Measurements from ENCODE around the gene ZNF670.

ZNF670 gene

DNA sequence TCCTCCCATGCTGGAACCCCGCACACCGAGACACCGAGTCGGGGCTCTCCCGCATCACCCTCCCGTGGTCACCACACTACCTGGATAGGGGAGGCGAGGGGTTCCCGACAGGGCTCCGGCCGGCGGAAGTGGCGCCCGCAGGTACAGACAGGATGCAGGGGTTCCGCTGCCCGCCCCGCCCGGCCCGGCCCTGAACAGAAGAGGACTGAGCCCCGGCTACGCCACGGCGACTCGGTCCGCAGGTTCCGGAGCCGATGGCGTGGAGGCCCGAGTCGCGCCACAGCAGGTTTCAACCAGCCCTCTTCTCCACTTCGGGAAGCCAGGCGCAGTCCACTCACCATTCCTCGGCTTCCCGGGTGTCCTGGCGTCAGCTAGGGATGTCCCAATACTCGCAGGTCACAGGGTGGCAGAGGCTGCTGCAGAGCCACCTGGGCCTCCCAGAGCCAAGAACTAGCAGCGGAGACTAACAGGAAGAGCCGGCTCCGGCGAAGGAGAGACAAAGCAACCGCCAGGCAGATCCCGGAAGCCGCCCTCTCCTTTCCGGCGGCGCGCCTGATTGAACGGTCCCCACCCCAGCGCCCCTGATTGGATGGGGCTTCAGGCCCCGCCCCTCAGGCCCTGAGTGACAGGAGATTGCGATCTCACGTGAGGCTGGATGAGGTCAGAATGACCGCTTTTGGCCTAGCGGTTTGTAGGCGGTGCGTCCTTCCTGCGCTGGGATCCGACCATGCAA, 25.4 kb upstream of the ZNF670 start, which contains the start of gene ZNF669:
Gene ZNF669, minus strand, starts transcription at position 498 of the 733 bp plus-strand sequence. Its CDS starts 157 bp downstream, at position 341.
- no peak for FAIRE-seq

DNA sequence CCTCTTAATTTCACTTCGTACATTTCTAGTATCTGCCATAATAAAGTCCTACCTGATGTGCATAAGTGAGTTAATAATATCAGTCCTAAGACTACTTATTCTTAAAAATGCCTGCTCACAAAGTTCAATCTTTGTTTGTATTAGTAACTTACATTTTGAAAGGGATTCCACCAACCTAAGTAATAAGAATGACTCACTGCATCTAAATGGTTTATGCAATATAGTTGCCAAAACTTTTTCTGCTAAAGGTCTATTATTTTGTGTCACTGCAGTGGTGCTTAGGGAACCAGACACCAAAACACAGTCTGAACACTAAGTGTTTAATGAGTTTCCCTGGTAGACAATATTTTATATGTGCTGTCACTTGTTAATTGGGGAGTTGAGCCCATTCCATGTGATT, 23.8 kb upstream of the ZNF670 start:
- no peak for FAIRE-seq

DNA sequence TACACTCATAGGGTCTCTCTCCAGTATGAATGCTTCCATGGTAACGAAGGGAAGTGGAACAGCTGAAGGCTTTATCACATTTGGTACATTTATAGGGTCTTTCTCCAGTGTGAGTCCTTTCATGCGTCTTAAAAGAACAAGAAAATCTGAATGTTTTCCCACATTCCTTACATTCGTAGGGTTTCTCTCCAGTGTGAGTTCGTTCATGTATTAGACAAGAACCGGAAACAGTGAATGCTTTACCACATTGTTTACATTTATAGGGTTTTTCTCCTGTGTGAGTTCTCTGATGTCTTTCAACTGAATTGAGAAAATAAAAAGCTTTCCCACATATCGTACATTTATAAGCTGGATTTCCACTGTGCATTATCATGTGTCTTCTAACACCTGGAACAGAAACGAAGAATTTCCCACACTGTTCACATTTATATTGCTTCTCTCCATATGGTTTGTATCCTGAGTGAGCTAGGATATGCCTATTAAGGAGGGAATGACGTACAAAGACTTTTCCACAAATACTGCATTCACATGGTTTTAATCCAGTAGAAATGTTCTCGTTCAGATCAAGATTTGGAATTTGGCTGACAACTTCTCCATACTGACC, 22.2 kb upstream of the ZNF670 start:
- no peak for FAIRE-seq

DNA sequence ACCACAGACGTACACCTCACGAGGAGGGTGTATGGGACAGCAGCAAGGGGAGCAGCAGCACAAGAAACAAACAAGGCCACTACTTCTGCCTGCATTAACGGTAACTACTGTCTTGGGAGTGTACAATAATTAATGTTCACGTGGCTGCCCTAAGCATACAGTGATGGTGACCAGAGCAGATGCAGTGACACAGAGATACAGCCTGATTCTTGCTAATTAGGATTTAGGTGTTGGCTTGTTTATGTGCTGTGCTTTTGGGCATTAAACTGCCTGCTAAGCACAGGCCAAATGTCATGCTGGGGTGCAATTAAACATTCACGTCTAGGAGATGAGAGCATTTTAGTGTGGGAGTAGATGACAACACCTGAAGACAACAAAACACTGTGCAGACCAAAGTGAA, 18.3 kb upstream of the ZNF670 start:
- FAIRE-seq: no peak

DNA sequence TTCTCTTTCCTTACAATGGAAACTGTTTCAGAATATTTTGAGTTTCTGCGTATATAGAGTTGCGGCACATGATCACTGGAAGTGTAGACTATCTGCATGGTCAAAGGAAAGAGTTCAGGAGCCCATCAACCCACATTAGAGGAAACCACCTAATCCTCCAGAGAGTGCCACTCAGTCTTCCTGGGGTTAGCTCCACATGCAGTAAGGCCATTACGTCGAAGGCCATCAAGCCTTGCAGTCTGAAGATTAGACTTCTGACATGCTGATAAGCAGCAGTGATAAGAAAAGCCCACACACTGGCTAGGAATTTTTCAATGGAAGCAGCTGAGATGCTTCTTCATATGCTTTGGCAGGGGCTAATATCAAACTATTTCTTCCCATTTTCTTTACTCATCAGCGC, 17.9 kb upstream of the ZNF670 start:
- FAIRE-seq: no peak

DNA sequence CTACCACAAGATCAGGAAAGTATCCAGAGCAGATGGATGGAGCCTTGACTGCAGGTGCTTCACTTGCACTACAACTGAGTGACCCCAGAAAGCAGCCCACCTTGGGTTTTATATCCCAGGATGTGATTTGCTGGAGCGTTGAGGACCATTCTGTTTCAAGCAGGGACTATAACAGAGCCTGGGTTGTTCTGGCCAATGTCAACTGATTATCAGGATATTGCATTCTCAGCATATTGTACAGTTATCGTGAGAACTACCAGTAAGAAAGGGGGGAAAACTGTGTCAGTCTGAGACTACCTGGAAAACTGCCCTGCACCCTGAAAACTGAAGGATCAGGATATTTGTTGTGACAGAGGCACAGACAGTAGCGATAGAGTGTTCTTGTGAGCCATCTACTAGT, 17.5 kb upstream of the ZNF670 start:
- no peak for FAIRE-seq

DNA sequence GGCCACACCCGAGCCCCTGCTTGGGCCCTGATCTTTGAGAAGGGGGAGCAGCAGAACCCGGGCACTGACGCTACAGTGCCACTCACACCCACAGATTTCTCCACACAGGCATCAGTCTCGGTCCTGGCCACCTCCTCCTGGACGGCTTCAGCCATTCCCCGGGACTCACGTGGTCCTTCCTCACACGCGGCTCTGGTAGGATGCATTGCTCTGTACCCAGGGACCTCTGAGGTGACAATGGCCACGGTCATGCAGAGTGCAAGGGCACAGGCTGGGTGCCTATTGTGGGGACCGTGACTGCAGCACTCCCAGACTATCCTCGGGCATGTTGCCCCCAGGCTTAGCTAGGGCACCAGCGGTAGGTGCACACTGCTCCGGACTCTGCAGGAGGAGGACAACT, 11.8 kb upstream of the ZNF670 start:
- no peak for FAIRE-seq

DNA sequence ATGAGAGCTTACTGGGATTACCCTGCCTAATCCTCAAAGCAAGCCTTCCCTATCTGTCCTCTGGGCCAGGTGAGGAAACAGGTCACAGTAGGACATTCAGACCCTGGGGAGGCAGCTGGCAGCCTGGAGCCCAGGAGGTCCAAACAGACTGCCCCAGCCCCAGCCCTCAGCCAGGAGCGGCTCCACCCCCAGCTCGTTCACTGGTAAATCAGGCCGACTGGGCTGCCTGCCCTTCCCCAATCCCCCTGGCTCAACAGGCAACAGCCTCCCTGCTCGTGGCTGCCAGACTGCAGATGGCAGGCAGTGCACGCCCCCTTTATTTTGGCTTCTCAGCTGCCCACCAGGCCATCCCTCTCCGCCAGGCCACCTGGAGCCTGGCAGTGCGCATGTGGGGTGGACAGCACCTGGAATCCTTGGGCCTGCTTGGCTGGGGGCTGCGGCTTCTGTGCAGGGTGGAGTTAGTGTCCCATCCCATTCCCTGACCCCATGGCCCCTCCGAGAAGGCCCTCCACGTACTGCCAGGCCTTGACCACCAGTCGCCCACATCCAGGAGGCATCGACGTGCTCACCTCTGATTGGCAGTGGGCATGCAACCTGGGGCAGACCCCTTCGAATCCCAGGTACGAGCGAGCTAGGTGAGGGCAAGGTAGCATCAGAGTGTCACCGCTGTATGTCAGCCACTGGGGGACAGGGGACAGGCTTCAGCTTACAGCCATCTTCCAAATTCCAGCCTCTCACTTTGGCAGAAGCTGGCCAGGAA, 11.2 kb upstream of the ZNF670 start:
- FAIRE-seq: no peak

DNA sequence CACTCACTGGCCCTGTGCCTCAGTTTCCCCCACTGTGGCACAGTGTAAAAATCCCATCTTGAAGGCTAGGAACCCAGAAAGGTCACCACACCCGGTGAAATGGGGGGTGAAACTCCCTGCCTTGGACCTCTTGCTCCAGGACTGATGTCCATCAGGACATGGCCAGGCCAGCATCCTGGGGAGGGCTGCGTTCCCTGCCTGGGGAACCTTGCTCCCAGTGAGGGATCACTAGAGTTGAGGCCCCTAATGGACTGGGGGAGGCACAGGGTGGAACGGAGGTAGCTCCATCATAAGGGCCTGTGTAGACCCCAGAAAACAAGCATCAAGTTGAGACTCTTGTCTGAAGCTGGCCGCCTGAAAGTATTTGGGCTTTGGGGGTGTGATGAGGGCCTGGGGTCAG, 10.4 kb upstream of the ZNF670 start:
- FAIRE-seq: no peak

DNA sequence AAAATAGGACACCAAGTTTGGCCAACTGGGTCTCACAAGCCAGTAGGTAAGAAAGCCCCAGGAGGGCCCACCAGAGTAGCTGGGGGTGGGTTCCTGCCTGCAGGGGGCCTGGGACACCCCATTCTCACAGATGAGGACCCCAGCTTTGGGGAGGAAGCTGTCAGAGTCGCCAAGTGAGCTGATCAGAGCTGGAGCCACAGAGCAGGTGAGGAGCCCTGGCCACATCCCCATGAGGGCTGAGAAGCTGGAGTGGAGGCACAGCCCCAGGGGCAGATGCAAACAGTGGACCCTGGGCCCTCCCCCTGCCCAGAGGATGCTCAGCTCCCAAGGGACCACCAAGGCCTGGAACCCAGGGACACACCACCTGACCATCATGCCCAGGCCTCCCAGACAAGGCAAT, 8.6 kb upstream of the ZNF670 start:
- FAIRE-seq: no peak

DNA sequence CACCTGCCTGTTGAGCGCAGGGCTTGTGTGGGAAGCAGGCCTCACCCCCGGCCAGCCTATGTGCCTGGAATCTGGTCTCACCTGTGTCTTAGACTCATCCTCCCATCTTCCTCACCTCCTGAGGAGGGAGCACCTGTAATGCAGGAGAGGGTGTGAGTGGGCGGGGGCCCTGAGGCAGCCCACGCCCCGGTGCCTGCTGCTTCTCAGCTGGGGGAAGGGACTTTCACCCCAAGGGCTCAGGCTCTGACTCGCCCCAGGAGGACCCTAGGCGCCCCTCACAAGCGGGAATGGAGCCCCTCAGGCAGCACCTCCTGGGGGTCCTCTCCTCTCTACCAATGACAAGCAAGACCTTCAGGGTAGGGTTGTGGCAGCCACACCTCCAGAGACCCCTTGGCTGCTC, 6.7 kb upstream of the ZNF670 start:
- no peak for FAIRE-seq

DNA sequence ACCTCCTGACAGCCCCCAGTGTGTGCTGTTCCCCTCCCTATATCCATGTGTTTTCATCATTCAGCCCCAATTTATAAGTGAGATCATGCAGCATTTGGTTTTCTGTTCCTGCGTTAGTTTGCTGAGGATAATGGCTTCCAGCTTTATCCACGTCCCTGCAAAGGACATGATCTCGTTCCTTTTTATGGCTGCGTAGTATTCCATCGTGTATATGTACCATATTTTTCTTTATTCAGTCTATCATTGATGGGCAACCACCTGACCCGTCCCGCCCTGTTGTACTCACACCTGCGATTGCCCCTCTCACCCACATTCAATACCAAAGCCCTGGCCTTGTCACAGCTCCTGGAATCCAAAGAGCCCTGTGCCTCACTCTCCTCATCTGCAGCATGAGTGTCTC, 6.2 kb upstream of the ZNF670 start:
- FAIRE-seq: no peak

DNA sequence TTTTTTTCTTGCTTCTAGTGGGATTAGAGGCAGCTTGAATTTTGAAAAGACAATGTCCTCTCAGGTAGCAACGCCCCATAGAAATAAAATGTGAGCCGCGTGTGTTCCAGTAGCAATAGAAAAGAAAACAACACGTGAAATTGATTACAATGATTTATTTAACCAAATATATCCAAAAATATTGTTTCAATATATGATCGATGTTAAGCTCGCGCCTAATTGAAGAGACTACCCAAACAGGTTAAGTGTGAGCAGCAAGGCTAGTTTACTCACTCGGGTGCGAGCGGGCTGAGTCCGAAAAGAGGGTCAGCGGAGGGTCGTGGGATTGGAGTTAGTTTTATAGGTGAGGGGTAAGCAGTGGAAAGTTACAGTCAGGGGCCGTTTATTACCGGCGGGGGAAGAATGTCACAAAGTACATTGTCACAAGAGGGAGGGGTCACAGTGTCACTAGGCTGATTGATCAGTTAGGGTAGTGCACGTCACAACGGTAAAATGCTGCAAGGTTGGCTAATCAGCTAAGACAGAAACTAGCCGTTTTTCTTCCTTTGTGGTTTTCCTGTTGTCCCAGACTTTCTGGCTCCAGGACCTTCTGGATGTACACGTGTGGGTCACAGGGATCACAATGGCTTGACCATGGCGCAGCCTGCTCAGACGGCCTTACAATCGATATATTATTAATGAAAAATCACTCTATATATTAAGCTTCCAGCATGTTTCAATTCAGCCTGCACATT, 697 bp upstream of the ZNF670 start:
- no peak for FAIRE-seq

DNA sequence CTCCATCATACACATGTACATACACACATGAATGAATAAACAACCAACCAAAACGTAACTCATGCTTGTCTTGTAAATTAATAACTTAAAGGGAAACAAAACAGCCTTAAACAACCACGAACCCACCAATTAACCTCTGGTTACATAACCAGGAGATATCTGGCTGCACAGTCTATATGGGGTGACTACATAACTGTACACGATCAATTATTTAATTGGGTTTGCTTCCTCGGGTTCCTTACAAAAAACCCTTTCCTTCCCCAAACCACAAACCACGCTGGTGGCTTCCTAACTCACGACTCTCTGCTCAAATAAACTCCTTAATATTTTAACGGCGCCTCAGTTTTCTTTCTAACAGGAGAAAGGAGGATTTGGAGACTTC, 744 bp downstream of the ZNF670 start:
- no peak for FAIRE-seq

DNA sequence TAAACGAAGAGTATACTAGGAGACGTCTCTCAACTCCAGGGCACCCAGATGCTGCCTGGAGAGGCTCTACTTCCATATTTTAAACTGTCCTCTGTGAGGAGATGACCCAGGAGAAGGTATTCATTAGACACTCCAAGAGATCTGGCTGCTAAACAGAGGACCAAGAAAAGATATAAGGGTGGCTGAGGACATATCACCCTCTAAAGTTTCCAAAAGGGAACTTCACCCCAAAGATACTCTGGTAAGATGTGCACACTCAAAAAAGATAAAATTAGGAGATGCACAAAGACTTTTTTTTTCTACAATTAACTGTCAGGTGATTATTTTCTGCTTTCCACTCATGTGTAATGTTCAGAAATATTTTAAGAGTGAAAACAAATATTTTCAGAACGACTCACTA, 1.4 kb downstream of the ZNF670 start:
- FAIRE-seq: no peak

DNA sequence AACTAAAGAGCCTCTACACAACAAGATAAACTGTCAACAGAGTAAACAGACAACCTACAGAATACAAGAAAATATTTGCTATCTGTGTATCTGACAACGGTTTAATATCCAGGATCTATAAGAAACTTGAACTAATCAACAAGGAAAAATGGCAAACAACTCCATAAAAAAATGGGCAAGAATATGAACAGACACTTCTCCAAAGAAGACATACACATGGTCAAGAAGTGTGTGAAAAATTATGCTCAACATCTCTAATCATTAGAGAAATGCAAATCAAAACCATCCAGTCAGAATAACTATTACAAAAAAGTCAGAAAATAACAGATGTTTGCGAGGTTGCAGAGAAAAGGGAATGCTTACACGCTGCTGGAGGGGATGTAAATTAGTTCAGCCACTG, 8.0 kb downstream of the ZNF670 start:
- no peak for FAIRE-seq

DNA sequence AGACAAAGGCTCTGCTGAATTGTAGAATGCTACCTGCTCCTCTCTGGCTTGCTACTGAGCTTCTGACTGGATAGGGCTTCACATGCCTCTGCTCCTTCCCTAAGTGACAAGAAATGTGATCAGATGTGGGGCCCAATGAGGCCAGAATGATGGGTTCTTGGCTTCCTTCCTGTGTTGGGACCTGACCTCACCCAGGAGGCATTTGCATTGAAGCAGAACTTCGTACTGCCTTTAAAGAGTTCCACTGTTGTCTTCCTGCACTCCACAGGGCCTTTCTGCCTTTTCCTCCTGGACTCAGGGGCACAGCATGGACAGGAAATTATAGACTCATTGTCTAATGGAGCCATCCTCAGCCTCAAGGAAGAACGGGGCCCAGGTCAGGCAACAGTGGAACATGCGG, 14.3 kb downstream of the ZNF670 start:
- no peak for FAIRE-seq

DNA sequence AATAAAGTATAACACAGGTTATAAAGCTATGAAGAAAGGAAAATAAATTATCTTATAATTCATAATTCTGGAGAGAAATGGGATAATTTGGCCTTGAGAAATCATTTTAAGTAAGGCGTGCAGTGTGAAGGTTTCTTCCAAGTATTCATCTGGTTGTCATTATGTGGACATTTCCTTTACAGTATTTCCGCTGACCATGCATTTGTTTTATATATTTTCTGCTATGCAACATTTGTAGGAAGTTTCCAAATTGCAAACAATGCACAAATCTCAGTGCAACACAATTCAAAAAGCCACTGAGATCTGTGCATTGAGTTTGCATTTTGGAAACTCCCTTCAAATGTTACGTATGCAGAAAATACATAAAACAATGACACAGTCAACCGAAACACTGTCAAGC, 17.8 kb downstream of the ZNF670 start:
- no peak for FAIRE-seq

DNA sequence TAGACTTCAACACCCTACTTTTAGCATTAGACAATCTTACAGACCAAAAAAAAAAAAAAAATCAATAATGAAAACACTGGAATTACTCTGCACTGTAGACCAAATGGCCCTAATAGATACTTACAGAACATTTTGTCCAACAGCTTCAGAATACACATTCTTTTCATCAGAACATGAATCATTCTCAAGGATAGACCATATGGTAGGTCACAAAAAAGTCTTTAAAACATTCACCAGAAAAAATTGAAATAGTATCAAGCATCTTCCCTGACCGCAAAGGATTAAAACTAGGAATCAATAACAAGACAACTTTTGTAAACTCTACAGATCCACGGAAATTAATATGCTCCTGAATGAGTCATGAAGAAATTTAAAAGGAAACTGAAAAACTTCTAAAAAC, 22.5 kb downstream of the ZNF670 start:
- FAIRE-seq: no peak

DNA sequence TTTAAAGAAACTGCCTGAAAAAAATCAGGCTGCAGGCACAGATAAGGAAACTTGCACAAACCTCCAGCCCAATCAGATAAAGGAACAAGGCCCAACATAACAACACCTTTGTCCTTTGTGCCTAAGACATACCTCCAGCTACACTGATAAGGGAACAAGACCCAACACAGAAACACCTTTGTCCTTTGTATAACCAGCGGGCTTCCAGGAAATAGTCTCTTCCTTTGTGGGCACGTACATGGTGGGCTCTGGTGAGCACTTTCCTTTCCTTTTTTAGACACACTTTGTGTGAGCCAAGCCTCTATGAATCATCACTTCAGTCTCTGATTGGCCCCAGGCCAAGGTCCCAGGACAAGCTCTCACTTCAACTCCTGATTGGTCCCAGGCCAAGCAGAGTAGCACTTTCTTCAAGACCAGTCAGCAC, 23.6 kb downstream of the ZNF670 start:
- no peak for FAIRE-seq

DNA sequence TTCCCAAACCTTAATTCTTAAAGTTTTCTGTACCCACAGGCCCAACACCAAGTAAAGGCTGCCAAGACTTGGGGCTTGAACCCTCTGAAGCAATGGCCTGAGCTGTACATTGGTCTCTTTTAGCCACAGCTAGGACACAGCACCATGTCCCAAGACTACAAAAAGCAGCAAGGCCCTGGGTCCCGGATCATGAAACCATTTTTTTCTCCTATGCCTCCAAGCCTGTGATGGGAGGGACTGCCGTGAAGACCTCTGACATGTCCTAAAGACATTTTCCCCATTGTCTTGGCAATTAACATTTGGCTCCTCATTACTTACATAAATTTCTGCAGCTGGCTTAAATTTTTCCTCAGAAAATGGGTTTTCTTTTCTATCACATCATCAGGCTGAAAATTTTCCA, 30.9 kb downstream of the ZNF670 start:
- FAIRE-seq: no peak

DNA sequence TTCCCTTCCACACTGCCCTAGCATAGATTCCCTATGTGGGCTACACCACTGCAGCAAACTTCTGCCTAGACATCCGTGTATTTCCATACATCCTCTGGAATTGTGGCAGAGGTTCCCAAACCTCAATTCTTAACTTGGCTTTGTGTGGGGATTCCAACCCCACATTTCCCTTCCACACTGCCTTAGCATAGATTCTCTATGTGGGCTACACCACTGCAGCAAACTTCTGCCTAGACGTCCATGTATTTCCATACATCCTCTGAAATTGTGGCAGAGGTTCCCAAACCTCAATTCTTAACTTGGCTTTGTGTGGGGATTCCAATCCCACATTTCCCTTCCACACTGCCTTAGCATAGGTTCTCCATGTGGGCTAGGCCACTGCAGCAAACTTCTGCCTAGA, 31.4 kb downstream of the ZNF670 start:
- FAIRE-seq: no peak

DNA sequence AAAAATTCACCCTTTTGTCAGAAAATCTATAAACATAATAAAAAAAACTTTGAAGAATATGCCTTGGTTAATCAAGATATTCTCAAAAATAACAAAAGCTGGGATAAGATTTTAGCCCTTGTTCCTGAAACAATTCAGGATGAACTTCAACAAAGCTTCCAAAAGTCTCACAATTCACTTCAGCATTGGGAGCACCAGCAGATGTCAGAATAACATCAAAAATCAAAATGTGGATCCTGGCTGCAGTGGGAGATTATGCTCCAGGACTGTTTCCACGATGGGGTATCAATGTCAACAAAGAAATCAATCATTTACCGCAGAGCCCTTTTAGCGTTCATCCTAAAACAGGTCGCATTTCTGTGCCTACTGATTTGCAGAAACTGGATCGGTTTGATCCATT, 35.2 kb downstream of the ZNF670 start:
- no peak for FAIRE-seq
